Keratinocyte (primary cell): Measurements from ENCODE around the gene CFAP46. TPM values are rescaled to one million over a fixed set of nuclear protein-coding genes. Genes with fewer than 3 reads are reported as not detected.

ENCODE experiments used
- DNase-seq: peaks from one replicate; pipeline ENCODE4 v3.0.0-alpha.2; 2011; ENCODE audit warnings: low read depth, missing footprints, low spot score
- FAIRE-seq: peaks from 2 replicates; lab custom pipeline; 2011; peaks lifted over from hg19 to GRCh38; lab: Jason Lieb, UNC
- H2AFZ ChIP-seq: 2 replicates; pipeline ENCODE4 v1.6.0; 2012; ENCODE audit warnings: low read length, control low read depth, inconsistent platforms; ENCODE audit not compliant: control insufficient read depth
- H3K27ac ChIP-seq: 2 replicates; pipeline ENCODE4 v1.5.1; 2011; ENCODE audit warnings: low read length; ENCODE audit not compliant: control insufficient read depth, insufficient read depth
- H3K27me3 ChIP-seq: 3 replicates; pipeline ENCODE4 v1.6.0; 2011; ENCODE audit warnings: low read length; ENCODE audit not compliant: control insufficient read depth, insufficient read depth; ENCODE audit errors: extremely low read depth
- H3K36me3 ChIP-seq, 2 experiments: 2 replicates in 1 of 2; 3 replicates in 1 of 2; pipeline ENCODE4 v1.5.1; 2011; ENCODE audit warnings: low read length in 2 of 2, mild to moderate bottlenecking in 1 of 2; ENCODE audit not compliant: control insufficient read depth in 2 of 2, insufficient read depth in 2 of 2; ENCODE audit errors: extremely low read depth in 1 of 2
- H3K4me1 ChIP-seq: 3 replicates; pipeline ENCODE4 v1.5.1; 2011; ENCODE audit warnings: low read length; ENCODE audit not compliant: control insufficient read depth, insufficient read depth; ENCODE audit errors: extremely low read depth
- H3K4me2 ChIP-seq: 3 replicates; pipeline ENCODE4 v1.6.0; 2011; ENCODE audit warnings: low read depth, low read length; ENCODE audit not compliant: control insufficient read depth, insufficient read depth; ENCODE audit errors: extremely low read depth
- H3K4me3 ChIP-seq, 3 experiments: fragments of 200-600 bp in 1 of 3; sonication (generic) in 1 of 3; 2 replicates in 2 of 3; 3 replicates in 1 of 3; pipeline ENCODE4 v1.5.1; 2011 to 2016; ENCODE audit warnings: low read length in 3 of 3, mild to moderate bottlenecking in 3 of 3, control low read depth in 2 of 3, inconsistent platforms in 1 of 3, low read depth in 1 of 3, mixed read lengths in 1 of 3, mixed run types in 1 of 3, moderate library complexity in 1 of 3; ENCODE audit not compliant: control insufficient read depth in 2 of 3, insufficient read depth in 2 of 3; ENCODE audit errors: extremely low read depth in 1 of 3
- H3K79me2 ChIP-seq: 2 replicates; pipeline ENCODE4 v1.6.0; 2012; ENCODE audit warnings: low read length; ENCODE audit not compliant: control insufficient read depth, insufficient read depth
- H3K9ac ChIP-seq: 3 replicates; pipeline ENCODE4 v1.6.0; 2011; ENCODE audit warnings: low read length; ENCODE audit not compliant: control insufficient read depth, insufficient read depth; ENCODE audit errors: extremely low read depth
- H3K9me1 ChIP-seq: 3 replicates; pipeline ENCODE4 v1.6.0; 2011; ENCODE audit warnings: low read length; ENCODE audit not compliant: control insufficient read depth, insufficient read depth; ENCODE audit errors: extremely low read depth
- H3K9me3 ChIP-seq: 2 replicates; pipeline ENCODE4 v1.5.1; 2012; ENCODE audit warnings: low read depth, low read length; ENCODE audit not compliant: control insufficient read depth
- H4K20me1 ChIP-seq: 3 replicates; pipeline ENCODE4 v1.6.0; 2011; ENCODE audit warnings: low read length; ENCODE audit not compliant: control insufficient read depth, insufficient read depth; ENCODE audit errors: extremely low read depth
- EZH2 ChIP-seq: IDR thresholded peaks from one replicate; pipeline ENCODE4 v1.6.1; 2012; ENCODE audit warnings: inconsistent platforms, mild to moderate bottlenecking, low read length, moderate library complexity
- dilution Hi-C: fragments of 300-500 bp; cut with MboI; formaldehyde crosslinking; loops from one replicate; pipeline ENCODE4 v1.7.0; 2020; ENCODE audit warnings: low sequenced_read_pairs; ENCODE audit not compliant: extremely low pct_ligation_motif_present
- polyA plus RNA-seq, 5 experiments: library from polyadenylated mRNA; depleted of rRNA in 3 of 5; stranded (reverse) in 3 of 5; stranded (forward) in 1 of 5; unstranded in 1 of 5; fragments of >200 nt; gene quantifications; 1 replicate in 1 of 5; 2 replicates in 3 of 5; 3 replicates in 1 of 5; pipeline versions ENCODE4 v1.2.1 to v1.2.3, GENCODE V29; 2011 to 2012; ENCODE audit warnings: missing spikeins in 2 of 5, low read depth in 1 of 5, low replicate concordance in 1 of 5
- TF ChIP-seq, protein P1 (sequence below), 3 experiments: IDR thresholded peaks in 1 of 3; conservative IDR thresholded peaks in 1 of 3; optimal IDR thresholded peaks in 1 of 3; 2 replicates in 2 of 3; 3 replicates in 1 of 3; pipeline versions ENCODE3 to v1.5.1; 2011; ENCODE audit warnings: low read length in 3 of 3, mild to moderate bottlenecking in 3 of 3, moderate library complexity in 2 of 3, control low read depth in 1 of 3, inconsistent platforms in 1 of 3; ENCODE audit not compliant: insufficient read depth in 2 of 3; ENCODE audit errors: extremely low read depth in 1 of 3

The CFAP46 gene
- polyA plus RNA-seq, 1 donor (not counting 4 experiments of a cell fraction or from before 2014, with no cell fraction given): 1.00 TPM

DNA sequence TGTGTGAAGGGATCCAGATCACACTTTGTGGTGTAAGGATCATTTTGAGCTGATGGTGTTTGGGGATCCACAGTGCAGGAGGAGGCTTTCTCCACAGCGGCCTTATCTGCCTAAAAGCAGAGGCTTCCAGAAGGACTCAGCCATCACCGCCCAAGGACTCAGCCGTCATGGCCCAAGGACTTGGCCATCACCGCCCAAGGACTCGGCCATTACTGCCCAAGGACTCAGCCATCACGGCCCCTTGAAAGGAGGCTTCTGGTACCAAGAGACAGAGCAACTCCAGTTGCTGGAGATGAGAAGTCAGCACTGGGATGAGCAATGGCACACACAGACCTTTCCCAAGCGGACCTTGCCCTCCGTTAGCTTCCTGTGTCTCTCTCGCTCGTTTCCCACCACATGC lies 6.0 kb upstream of the CFAP46 start:
- no peak overlapping the region for H3K4me2 ChIP-seq
- no peaks in the 10 kb centered on the region for H3K36me3 ChIP-seq
- H3K9ac ChIP-seq: no peak overlapping the region
- no peak for DNase-seq
- H3K79me2 ChIP-seq: no peaks in the 10 kb centered on the region
- FAIRE-seq: no peak
- H2AFZ ChIP-seq: no peak overlapping the region
- H4K20me1 ChIP-seq: no peaks in the 10 kb centered on the region
- no peak for TF ChIP-seq EZH2
- dilution Hi-C loops: no loop called here
- no peaks in the 10 kb centered on the region for H3K4me1 ChIP-seq
- peaks cover 9% of the 10 kb centered on the region for H3K27me3 ChIP-seq
- no peaks in the 10 kb centered on the region for H3K9me3 ChIP-seq
- H3K27ac ChIP-seq: no peak overlapping the region
- H3K4me3 ChIP-seq: no peak overlapping the region
- H3K9me1 ChIP-seq: no peaks in the 10 kb centered on the region

DNA sequence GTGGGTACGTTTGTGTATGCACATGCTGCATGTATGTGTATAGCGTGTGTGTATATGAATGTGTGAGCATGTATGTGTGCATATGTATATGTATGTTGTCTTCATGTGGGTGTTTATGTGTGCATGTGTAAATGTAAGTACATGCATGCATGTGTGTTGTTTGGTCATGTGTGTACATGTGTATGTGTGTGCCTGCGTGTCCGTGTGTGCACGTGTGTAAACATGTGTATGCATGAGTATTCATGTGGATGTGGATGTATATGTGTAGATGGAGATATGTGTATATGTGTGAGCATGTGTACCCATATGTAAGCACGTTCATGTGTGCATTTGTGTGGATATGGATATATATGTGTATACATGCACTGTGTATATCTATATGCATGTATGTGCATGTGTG lies 5.5 kb upstream of the CFAP46 start:
- dilution Hi-C loops: no loop called here
- H3K27me3 ChIP-seq: peaks cover 9% of the 10 kb centered on the region

More for the DNA sequence above, 5.5 kb upstream of the CFAP46 start:
- FAIRE-seq (no peak), DNase-seq (no peak)
- H4K20me1 ChIP-seq: no peaks in the 10 kb centered on the region
- H3K4me2 ChIP-seq: no peak overlapping the region
- no peaks in the 10 kb centered on the region for H3K9me1 ChIP-seq
- TF ChIP-seq EZH2: no peak
- TF ChIP-seq, protein P1, sequence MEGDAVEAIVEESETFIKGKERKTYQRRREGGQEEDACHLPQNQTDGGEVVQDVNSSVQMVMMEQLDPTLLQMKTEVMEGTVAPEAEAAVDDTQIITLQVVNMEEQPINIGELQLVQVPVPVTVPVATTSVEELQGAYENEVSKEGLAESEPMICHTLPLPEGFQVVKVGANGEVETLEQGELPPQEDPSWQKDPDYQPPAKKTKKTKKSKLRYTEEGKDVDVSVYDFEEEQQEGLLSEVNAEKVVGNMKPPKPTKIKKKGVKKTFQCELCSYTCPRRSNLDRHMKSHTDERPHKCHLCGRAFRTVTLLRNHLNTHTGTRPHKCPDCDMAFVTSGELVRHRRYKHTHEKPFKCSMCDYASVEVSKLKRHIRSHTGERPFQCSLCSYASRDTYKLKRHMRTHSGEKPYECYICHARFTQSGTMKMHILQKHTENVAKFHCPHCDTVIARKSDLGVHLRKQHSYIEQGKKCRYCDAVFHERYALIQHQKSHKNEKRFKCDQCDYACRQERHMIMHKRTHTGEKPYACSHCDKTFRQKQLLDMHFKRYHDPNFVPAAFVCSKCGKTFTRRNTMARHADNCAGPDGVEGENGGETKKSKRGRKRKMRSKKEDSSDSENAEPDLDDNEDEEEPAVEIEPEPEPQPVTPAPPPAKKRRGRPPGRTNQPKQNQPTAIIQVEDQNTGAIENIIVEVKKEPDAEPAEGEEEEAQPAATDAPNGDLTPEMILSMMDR (optimal IDR thresholded peaks at IDR 0.05 in 1 of 3, IDR thresholded peaks at IDR 0.05 in 1 of 3, conservative IDR thresholded peaks at IDR 0.05 in 1 of 3; ENCODE audit: extremely low read depth in 1 of 3, insufficient read depth in 2 of 3, low read length in 3 of 3): no peak
- no peak overlapping the region for H3K4me3 ChIP-seq
- no peaks in the 10 kb centered on the region for H3K4me1 ChIP-seq
- no peak overlapping the region for H3K27ac ChIP-seq
- H3K9ac ChIP-seq: no peak overlapping the region
- no peaks in the 10 kb centered on the region for H3K79me2 ChIP-seq
- no peaks in the 10 kb centered on the region for H3K36me3 ChIP-seq
- H2AFZ ChIP-seq: no peak overlapping the region
- no peaks in the 10 kb centered on the region for H3K9me3 ChIP-seq
